OCI-LY3 (cell line): ENCODE data around the gene OR8A1.

Source experiments
- EZH2phosphoT487 ChIP-seq: fragments of 200-600 bp; shearing (Covaris generic); IDR thresholded peaks from 2 replicates; pipeline ENCODE4 v1.6.1; 2018; ENCODE audit warnings: antibody characterized with exemption, mixed run types, low read depth
- TF ChIP-seq, protein P1 (sequence below): fragments of 200-600, 300-600 bp; sonication (generic); IDR thresholded peaks from 2 replicates; pipeline ENCODE4 v1.5.1; 2014; ENCODE audit warnings: antibody characterized with exemption, low read length, low read depth

DNA sequence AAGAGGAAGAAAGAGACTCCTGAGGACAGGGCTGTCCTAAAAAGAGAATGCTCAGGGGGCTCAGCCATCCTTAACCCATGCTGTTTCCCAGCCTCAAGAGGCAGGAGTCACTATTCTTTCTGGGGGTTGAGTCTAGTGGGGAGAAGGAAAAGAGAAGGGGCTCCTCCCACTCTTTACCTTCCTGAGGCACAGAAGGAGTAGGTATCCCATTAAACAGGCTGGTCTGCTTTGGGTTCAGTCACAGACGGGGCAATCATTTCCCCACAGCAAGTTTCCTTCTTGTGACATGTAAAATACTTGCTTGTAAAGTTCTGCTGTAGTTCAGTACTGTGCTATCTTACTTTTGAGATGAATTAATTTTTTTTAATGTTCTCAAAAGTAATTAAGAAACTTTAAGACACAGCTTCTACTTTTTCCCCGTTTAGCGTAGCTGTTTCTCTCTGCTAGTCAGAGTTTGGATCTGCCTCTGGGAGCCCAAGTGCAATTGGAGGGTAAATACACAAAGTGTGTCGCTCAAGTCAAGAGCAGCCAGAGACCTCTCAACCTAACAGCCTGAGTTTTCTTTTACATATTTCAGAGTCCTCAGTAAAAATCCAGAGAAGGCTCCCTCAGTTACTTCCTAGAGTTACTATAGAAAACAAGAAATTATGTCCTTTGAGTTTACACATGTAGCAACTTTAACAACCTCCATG lies 15.0 kb downstream of the OR8A1 start:
- TF ChIP-seq, protein P1, sequence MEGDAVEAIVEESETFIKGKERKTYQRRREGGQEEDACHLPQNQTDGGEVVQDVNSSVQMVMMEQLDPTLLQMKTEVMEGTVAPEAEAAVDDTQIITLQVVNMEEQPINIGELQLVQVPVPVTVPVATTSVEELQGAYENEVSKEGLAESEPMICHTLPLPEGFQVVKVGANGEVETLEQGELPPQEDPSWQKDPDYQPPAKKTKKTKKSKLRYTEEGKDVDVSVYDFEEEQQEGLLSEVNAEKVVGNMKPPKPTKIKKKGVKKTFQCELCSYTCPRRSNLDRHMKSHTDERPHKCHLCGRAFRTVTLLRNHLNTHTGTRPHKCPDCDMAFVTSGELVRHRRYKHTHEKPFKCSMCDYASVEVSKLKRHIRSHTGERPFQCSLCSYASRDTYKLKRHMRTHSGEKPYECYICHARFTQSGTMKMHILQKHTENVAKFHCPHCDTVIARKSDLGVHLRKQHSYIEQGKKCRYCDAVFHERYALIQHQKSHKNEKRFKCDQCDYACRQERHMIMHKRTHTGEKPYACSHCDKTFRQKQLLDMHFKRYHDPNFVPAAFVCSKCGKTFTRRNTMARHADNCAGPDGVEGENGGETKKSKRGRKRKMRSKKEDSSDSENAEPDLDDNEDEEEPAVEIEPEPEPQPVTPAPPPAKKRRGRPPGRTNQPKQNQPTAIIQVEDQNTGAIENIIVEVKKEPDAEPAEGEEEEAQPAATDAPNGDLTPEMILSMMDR, result no peak
- TF ChIP-seq EZH2phosphoT487, result no peak
